NCI-H128 (cell line): ENCODE measurements around the gene SOX18.
"Not testable (repeated sequence)": the region's sequence is repeated elsewhere in the genome, so short reads cannot be mapped to it uniquely, and the experiment has no call there.

Experiments
- DNase-seq: peaks from one replicate; lab custom pipeline; 2025; ENCODE audit not compliant: unreplicated experiment; lab: John Stamatoyannopoulos, UW

The SOX18 gene

DNA sequence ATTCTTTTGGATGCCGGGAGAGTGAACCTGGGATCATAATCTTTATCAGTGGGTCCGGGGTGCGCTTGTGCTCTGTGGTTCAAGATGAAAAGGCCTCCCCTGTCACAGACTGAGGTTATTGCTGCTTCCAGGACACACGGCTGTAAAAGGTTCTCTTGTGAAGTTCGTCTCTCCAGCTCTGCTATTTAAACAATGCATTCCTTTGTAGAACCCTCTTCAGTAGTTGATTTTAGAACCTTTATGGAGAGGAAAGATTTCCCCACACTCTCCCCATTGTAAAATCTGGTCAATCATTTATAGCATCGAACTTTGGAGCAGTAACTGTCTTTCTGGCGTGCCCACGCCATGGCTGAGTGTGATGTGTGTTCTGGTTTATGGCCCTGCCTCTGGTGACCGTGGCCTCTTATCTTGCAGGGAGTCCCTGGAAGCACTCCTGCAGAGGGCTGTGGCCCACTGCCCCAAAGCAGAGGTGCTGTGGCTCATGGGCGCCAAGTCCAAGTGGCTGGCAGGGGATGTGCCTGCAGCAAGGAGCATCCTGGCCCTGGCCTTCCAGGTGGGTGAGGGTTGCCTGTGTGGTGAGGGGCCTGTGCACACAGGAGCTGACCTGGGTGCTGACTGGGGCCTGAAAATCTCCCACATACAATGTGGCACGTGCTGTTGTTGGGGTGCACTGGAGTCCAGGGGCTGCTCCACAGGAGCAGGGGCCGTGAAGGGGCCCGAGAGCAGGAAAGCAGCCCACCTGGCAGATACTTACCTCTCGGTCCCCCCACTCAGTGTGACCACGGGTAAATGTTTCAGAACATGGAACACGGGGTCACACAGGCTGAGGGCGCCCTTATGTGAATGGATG lies 25.1 kb downstream of the SOX18 start:
- DNase-seq, result no peak

DNA sequence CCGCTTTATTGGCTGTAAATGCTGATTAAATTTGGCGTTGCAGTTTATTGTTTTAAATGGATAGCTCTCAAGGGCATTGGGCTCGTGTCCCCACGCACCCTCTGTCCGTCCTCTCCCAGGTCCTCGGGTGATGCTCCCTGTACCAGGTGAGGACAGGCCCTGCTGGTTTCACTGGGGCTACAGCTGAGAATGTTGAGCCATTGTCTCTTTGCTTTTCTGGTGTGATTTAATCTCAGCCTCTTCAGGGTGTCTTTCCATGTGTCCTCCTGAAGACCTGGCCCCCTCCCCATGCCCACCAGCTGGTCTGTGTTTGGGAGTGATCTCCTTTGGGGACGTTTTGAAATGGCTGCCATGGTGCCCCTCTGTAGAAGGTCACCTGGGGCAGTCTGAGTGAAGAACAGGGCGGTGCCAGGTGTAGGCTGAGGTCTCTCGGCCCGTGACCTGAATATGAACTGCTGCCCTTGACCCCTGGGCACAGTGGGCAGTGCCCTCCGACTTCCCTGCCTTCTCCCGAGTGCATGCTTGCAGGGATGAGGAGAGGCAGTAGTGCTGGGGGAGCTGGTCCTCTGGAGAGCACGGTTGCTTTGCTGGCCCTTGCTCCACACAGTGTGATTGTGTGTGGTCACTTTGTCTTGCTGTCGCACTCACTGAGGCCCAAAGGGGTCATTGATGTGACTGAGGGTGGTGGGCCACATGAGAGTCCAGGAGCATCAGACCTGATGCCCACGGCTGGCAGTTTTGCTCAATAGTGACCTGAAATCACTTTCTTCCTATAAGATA lies 25.9 kb downstream of the SOX18 start:
- DNase-seq, result no peak

DNA sequence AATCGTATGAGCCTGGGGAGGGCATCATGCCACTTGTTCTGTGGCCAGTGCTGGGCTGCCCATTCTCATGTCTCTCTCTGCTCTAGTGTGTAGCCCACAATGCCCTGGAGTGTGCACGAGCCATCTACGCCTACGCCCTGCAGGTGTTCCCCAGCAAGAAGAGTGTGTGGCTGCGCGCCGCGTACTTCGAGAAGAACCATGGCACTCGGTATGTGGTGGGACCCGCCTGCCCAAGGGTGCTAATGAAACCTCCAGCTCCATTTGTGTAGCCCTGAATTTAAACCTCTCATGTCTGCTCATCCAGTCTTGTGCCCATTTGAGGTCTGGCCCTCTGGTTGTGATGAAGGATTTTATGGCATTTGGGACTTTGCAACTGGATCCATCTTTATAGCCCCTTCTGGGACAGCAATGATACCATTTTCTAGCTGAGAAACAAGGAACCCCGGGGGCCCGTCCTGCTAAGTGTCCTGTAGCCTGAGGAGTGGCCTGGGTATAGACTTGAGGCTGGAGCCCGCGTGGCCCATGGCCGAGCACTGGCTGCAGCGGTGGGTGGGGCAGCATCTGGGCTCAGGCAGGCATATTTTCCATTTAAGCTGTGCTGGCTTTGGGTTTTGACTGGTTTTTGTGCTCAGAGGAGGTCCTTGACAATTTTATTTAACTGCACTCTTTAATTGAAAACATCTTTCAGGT lies 26.6 kb downstream of the SOX18 start:
- DNase-seq, result no peak

DNA sequence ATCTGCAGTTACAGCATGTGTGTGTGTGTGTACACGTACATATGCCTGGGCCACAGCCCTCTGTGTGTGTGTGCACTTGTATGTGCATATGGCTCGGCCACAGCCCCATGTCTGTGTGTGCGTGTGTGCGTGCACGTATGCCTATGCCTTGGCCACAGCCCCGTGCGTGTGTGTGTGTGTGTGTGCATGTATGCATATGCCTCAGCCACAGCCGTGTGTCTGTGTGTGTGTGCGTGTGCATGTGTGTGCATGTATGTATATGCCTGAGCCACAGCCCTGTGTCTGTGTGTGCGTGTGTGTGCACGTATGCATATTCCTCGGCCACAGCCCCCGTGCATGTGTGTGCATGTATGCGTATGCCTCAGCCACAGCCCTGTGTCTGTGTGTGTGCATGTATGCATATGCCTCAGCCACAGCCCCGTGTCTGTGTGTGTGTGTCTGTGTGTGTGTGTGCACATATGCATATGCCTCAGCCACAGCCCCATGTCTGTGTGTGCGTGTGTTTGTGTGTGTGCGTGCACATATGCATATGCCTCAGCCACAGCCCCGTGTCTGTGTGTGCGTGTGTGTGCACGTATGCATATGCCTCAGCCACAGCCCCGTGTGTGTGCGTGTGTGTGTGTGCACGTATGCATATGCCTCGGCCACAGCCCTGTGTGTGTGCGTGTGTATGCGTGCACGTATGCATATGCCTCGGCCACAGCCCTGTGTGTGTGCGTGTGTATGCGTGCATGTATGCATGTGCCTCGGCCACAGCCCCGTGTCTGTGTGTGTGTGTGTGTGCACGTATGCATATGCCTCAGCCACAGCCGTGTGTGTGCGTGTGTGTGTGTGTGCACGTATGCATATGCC lies 28.1 kb downstream of the SOX18 start:
- no peak for DNase-seq

DNA sequence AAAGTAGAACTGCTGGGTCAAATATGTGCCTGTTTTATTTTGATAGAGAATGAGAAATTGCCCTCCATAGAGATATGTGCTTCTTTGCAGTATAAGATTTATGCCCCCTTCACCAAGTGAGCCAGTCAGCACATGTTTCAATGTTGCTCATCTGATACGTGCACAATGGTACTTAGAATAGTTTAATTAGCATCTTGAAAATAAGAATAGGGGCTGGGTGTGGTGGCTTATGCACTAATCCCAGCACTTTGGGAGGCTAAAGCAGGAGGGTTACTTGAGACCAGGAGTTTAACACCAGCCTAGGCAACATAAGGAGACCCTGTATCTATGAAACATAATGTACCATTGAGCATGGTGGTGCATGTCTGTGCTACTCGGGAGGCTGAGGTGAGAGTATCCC lies 33.8 kb downstream of the SOX18 start:
- no peak for DNase-seq

DNA sequence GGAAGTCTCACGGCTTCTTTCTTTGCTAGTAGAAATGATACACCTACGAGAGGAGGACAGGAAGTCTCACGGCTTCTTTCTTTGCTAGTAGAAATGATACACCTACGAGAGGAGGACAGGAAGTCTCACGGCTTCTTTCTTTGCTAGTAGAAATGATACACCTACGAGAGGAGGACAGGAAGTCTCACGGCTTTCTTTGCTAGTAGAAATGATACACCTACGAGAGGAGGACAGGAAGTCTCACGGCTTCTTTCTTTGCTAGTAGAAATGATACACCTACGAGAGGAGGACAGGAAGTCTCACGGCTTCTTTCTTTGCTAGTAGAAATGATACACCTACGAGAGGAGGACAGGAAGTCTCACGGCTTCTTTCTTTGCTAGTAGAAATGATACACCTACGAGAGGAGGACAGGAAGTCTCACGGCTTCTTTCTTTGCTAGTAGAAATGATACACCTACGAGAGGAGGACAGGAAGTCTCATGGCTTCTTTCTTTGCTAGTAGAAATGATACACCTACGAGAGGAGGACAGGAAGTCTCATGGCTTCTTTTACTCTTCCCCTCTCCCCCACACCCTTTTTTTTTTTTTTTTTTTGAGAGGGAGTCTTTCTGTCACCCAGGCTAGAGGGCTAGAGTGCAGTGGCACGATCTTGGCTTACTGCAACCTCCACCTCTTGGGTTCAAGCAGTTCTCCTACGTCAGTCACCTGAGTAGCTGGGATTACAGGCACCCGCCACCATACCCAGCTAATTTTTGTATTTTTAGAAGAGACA lies 36.9 kb downstream of the SOX18 start:
- DNase-seq, result not testable (repeated sequence)

DNA sequence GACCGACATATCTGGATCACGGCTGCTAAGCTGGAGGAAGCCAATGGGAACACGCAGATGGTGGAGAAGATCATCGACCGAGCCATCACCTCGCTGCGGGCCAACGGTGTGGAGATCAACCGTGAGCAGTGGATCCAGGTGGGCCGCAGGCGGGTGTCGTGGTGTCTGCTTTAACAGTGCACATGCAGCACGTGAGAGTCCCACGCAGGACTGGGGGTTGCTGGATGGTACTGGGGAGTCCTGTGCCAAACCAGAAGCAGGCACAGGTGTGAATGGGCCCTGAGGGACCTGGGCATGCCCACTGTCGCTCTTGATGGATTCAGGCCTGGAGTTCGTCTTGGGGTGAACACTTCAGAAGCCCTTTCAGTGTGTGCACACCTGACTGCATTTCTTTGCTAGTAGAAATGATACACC lies 38.1 kb downstream of the SOX18 start:
- no peak for DNase-seq

DNA sequence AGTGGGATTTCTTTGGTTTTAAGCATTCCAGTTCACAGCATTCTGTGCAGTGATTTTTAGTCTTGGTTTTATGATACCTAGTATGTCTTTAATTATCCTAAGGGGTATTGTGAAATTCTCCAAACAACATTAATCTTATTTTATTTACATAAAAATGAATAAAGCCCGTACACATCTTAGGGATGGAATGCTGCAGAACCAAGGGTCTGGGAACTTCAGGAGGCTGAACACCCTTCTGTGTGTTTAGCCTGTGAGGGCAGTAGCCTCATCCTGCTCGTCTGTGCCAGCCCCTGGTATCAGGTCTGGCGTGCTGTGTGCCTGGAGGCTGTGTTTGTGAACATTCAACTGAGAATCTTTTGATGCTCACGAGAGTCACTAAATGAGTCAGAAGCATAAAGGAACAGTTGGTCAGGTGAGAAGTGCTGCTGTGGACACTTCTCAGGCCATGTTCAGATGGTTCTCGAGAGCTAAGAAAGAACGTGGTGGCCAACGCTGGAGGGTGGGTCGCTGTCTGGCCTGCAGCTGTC lies 38.7 kb downstream of the SOX18 start:
- DNase-seq, result no peak

DNA sequence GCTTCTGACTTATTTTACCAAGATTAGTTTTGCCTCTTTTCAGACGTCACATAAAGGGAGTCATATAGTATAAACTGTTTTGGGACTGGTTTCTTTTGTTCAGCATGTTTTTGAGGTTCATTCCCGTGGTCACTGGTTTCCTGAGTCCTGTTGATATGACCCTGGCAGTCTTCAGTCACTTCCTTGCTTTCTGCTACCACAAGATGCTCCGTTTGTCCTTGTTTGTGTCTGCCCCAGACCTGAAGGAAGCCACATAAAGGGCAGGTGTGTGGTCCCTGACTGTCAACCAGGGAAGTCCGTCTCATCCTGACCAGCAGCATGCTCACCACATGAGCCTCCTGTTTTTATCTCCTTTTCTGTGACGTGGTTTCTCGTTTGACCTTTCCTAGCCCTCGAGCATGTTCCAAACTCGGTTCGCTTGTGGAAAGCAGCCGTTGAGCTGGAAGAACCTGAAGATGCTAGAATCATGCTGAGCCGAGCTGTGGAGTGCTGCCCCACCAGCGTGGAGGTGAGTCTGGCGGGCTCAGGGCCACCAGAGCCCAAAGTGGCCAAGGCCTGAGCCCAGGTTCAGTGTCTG lies 39.5 kb downstream of the SOX18 start:
- no peak for DNase-seq

DNA sequence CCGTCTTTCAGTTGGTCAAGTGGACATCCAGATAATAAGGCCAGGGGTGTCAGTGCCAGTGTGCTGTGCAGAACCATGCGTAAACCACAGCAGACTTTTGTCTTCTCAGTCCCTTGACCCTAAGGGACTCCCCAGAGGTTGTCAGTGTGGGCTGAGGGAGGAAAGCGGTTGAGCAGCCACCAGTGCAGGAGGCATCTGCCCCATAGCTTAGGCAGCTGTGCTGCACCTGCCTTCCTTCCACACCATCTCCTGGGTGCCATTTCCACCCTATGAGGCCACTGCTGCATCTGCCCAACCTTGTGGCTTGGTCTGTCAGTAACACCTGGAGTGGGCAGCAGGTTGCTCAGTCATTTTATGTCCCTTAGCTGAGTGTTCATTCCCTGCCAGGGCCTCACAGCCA lies 42.5 kb downstream of the SOX18 start:
- no peak for DNase-seq

DNA sequence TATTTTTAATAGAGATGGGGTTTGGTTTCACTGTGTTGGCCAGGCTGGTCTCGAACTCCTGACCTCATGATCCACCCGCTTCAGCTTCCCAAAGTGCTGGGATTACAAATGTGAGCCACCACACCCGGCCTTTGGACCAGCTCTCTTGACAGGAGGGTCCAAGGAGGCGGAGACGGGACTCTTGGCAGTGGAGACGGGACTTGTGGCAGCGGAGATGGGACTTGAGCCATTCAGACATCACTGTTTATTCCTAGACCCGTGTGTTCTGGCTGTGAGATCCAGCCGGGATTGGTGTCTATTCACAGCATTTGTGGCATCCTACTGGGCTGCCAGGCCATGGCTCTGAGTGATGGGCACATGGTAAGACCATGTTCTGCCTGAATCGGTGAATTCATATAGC lies 42.9 kb downstream of the SOX18 start:
- DNase-seq, result no peak

DNA sequence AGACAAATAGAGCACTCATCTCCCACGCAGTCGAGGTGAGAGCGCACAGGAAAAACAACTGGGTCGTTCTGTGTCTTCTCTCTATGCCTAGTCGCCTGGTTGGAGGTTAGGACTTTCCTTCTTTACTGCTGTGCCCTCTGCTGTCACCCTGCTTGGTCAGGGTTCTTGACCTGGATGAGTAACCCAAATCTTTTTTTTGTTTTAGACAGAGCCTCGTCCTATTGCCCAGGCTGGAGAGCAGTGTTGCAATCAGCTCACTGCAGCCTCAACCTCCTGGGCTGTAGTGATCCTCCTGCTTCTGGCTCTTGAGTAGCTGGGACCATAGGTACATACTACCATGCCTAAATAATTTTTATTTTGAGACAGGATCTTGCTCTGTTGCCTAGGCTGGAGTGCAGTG lies 44.0 kb downstream of the SOX18 start:
- DNase-seq, result no peak

DNA sequence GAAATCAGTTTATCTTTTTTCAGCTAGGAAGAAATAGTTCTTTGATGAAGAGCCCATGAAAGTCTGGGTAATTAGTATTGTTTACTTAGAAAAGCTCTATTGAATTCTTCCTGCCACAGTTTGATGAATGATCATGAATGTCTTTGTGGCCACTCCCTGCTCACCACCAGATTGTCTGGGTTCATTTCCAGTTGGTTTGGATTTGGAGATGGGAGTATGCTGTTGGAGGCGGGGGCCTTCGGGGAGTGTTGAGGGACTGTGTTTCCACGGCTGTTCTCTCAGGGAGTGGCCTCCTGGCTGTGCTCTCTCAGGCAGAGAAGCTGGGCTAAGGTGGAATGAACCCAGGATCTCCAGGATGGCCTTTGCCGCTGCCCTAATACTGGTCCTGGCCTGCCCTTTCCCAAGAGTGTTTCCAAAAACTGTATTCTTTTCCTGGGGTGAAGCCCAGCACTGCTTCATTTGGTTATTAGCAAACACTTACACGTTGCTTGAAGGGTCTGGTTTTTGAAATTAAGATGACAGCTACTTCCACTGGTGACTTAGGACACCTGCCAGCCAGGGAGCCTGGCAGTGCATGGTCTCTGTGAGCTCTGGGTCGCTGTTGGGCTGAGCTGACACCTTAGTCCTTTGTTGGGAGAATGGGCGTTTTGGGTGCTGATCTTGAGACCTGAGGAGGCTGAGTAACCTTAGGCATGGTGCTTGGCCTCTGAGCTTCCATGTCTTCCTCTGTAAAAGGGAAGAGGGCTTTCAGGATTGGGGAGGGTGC lies 45.3 kb downstream of the SOX18 start:
- peak; percentile 9 for DNase-seq

DNA sequence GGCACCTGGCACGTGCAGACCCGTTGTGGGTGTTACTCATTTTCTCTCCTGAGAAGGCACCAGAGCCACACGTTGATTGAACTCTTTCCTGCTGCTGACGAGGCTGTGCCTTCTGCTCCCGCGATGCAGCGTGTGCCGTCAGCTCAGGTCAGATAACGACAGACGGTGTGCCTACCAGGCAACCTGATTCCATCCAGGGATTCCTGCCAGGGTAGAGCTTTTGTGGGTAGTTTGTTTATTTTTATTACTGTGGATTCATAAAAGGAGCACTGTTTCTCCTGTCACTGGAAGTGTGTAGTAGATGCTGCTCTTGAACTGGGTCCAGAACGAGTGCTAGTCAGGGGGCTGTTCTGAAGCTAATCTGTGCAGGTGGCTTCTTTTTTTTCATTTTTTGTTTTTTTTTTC lies 47.8 kb downstream of the SOX18 start:
- DNase-seq, result peak; percentile 67

DNA sequence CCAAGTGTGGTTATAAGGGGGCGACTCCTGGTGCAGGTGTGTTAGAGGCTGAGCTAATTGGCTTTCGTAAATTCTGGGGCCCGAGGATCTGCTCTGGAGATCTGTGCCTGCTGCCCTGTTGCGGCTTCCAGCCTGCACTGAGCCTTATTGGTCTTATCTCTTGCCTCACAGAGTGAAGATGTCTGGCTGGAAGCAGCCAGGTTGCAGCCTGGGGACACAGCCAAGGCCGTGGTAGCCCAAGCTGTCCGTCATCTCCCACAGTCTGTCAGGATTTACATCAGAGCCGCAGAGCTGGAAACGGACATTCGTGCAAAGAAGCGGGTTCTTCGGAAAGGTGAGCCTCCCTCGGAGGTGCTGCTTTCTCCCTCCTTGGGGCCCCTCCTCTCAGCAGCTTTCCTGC lies 48.5 kb downstream of the SOX18 start:
- no peak for DNase-seq
